Erythroblast (primary cell): ENCODE data around the gene ADK.

Experiments used
- GATA1 ChIP-seq: IDR thresholded peaks from 2 replicates; pipeline ENCODE4 v1.6.1; 2011; ENCODE audit warnings: low read depth, mild to moderate bottlenecking, control low read depth, low read length, moderate library complexity
- POLR2A ChIP-seq: IDR thresholded peaks from 2 replicates; pipeline ENCODE4 v1.6.1; 2011; ENCODE audit warnings: mild to moderate bottlenecking, low read length

- no peak for TF ChIP-seq POLR2A
- TF ChIP-seq GATA1 = no peak
Observed at GRCh38 chr10:74706966-74707365, 555.9 kb downstream of the ADK start.
